ENCODE data around the gene PPP1R13B.

GRCh38 chr14:103815253-103815652 is 32.1 kb downstream of the PPP1R13B start:
- TF ChIP-seq SUZ12 (IDR thresholded peaks at IDR 0.05; ENCODE audit: extremely low read depth, insufficient read depth, insufficient read length): no peak
- no peak for TF ChIP-seq YY1 (IDR thresholded peaks at IDR 0.05; ENCODE audit: insufficient read depth, insufficient read length)
